ENCODE results near the gene PHRF1. TPM values are rescaled to one million over a fixed set of nuclear protein-coding genes. Genes with fewer than 3 reads are reported as not detected.

The PHRF1 gene
- total and polyA plus RNA-seq, 9 of the 15 experiments (the other 6 are each of a cell fraction or from before 2014, with no cell fraction given) = 0.07 to 37.2 (median 7.7) TPM

GRCh38 chr11:567011-567628 is 9.2 kb upstream of the PHRF1 start:
- Histone ChIP-seq H4K20me1 (replicated peaks; ENCODE audit: control insufficient read depth, insufficient read depth, low read length) (no peaks in the 10 kb centered on the region), H3K9ac (ENCODE audit: insufficient read depth in 1 of 2, low read depth in 2 of 2, low read length in 2 of 2) (peak overlapping the region; percentile 53 to 93; a peak in 3 of 4 replicates), H3K9me3 (replicated peaks; ENCODE audit: control insufficient read depth, insufficient read depth, low read depth, low read length) (no peaks in the 10 kb centered on the region), H3K4me2 (ENCODE audit: insufficient read depth, low read length) (peak overlapping the region; percentile 91), H3K79me2 (ENCODE audit: control insufficient read depth, insufficient read depth, low read length) (peaks cover 34% of the 10 kb centered on the region), H3K27me3 (ENCODE audit: control insufficient read depth in 2 of 2, insufficient read depth in 2 of 2, low read length in 2 of 2) (no peaks in the 10 kb centered on the region), H3K4me3 (peak overlapping the region; percentile 84), H3K4me1 (replicated peaks in 1 of 2; ENCODE audit: control insufficient read depth in 2 of 2, insufficient read depth in 2 of 2, low read length in 2 of 2) (peaks cover 27 to 74% of the 10 kb centered on the region in 2 experiments), H2AFZ (ENCODE audit: low read depth, low read length) (no peak overlapping the region), H3K27ac (ENCODE audit: extremely low read depth, low read depth, low read length) (no peak overlapping the region; the same call in 2 of the 3 replicates), H3K36me3 (ENCODE audit: control insufficient read depth, insufficient read depth, low read length) (peaks cover 32% of the 10 kb centered on the region; the same call in 2 of the 3 replicates), H3K9me1 (ENCODE audit: control insufficient read depth, insufficient read depth, low read length) (no peaks in the 10 kb centered on the region)
- intact Hi-C loops (cut with micrococcal nuclease) (loop anchor here (10.0 kb wide), 1 partner anchor 228 kb away; the partner anchor contains the start of genes CEND1 and SLC25A22), in situ Hi-C loops (cut with MboI) (no loop called here)
- BruUV-seq (replicated peaks) = TSS peak; percentile 65
- no peak for ATAC-seq
- FAIRE-seq = no peak
- no peak for DNase-seq (ENCODE audit: extremely low read depth in 1 of 4, low spot score in 3 of 4)
- CTCF ChIA-PET (ENCODE audit: low intra/inter-chr PET ratio) = no interaction called here
- WGBS (ENCODE audit: insufficient coverage, low coverage, missing lambda C conversion rate) = 86% methylated on average over 17 of the region's 18 CpGs
- POLR2A ChIA-PET = interaction anchor here (1.9 kb wide), 1 partner anchor 9 kb away, joined by 6 read pairs; no protein-coding TSS in a partner anchor
- TF ChIP-seq RBM17 (IDR thresholded peaks at IDR 0.05; ENCODE audit: borderline replicate concordance, low read depth, low read length) = no peak
- no peak for TF ChIP-seq CTBP1 (IDR thresholded peaks at IDR 0.05; ENCODE audit: borderline replicate concordance)
- no peak for TF ChIP-seq MXD1 (CRISPR knock-in tag; IDR thresholded peaks at IDR 0.05; ENCODE audit: borderline replicate concordance, poor library complexity, severe bottlenecking)
- no peak for TF ChIP-seq PML (IDR thresholded peaks at IDR 0.05; ENCODE audit: low read length)
- no peak for TF ChIP-seq TARDBP (IDR thresholded peaks at IDR 0.05)
- 0 out of 2 replicates have a peak, but pooled peaks have one; percentile 11 for TF ChIP-seq POLR2G (IDR thresholded peaks at IDR 0.05; ENCODE audit: low read depth, low read length)
- no peak for TF ChIP-seq ZNF197 (CRISPR knock-in tag; IDR thresholded peaks at IDR 0.05; ENCODE audit: low read depth)
- no peak for TF ChIP-seq RFX7 (CRISPR knock-in tag; IDR thresholded peaks at IDR 0.05)
- no peak for TF ChIP-seq WHSC1 (IDR thresholded peaks at IDR 0.05; ENCODE audit: low read length)
- TF ChIP-seq, protein P1, sequence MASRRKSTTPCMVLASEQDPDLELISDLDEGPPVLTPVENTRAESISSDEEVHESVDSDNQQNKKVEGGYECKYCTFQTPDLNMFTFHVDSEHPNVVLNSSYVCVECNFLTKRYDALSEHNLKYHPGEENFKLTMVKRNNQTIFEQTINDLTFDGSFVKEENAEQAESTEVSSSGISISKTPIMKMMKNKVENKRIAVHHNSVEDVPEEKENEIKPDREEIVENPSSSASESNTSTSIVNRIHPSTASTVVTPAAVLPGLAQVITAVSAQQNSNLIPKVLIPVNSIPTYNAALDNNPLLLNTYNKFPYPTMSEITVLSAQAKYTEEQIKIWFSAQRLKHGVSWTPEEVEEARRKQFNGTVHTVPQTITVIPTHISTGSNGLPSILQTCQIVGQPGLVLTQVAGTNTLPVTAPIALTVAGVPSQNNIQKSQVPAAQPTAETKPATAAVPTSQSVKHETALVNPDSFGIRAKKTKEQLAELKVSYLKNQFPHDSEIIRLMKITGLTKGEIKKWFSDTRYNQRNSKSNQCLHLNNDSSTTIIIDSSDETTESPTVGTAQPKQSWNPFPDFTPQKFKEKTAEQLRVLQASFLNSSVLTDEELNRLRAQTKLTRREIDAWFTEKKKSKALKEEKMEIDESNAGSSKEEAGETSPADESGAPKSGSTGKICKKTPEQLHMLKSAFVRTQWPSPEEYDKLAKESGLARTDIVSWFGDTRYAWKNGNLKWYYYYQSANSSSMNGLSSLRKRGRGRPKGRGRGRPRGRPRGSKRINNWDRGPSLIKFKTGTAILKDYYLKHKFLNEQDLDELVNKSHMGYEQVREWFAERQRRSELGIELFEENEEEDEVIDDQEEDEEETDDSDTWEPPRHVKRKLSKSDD (conservative IDR thresholded peaks at IDR 0.05; ENCODE audit: low read length) = no peak
- TF ChIP-seq NFXL1 (CRISPR knock-in tag; IDR thresholded peaks at IDR 0.05) = no peak
- TF ChIP-seq DMBX1 (CRISPR knock-in tag; IDR thresholded peaks at IDR 0.05; ENCODE audit: borderline replicate concordance) = no peak
- no peak for TF ChIP-seq ZNF175 (CRISPR knock-in tag; IDR thresholded peaks at IDR 0.05; ENCODE audit: low read depth)
- TF ChIP-seq NR1H2 (CRISPR knock-in tag; IDR thresholded peaks at IDR 0.05) = no peak
- no peak for TF ChIP-seq ZNF644 (tag; IDR thresholded peaks at IDR 0.05; ENCODE audit: low read depth)
- TF ChIP-seq CBX8 (IDR thresholded peaks at IDR 0.05; ENCODE audit: borderline replicate concordance, extremely low read depth, low read depth, low read length, poor library complexity, severe bottlenecking) = no peak
- TF ChIP-seq RBBP5 (IDR thresholded peaks at IDR 0.05; ENCODE audit: borderline replicate concordance, insufficient read depth, low read length, poor library complexity, severe bottlenecking) = peak; percentile 58
- peak; percentile 19 for TF ChIP-seq KDM5B (IDR thresholded peaks at IDR 0.05; ENCODE audit: insufficient replicate concordance, low read depth, low read length)
- no peak for TF ChIP-seq ZFX (CRISPR knock-in tag; IDR thresholded peaks at IDR 0.05)

Data from K562 (cell line).